GM12872 (cell line): Measurements from ENCODE around the gene LRRC10B.

Experiments used
- TF ChIP-seq, protein P1 (sequence below): IDR thresholded peaks from 3 replicates; pipeline ENCODE4 v1.5.1; 2011; ENCODE audit warnings: low read depth, mild to moderate bottlenecking, low read length, moderate library complexity; ENCODE audit not compliant: insufficient read depth

The LRRC10B gene

DNA sequence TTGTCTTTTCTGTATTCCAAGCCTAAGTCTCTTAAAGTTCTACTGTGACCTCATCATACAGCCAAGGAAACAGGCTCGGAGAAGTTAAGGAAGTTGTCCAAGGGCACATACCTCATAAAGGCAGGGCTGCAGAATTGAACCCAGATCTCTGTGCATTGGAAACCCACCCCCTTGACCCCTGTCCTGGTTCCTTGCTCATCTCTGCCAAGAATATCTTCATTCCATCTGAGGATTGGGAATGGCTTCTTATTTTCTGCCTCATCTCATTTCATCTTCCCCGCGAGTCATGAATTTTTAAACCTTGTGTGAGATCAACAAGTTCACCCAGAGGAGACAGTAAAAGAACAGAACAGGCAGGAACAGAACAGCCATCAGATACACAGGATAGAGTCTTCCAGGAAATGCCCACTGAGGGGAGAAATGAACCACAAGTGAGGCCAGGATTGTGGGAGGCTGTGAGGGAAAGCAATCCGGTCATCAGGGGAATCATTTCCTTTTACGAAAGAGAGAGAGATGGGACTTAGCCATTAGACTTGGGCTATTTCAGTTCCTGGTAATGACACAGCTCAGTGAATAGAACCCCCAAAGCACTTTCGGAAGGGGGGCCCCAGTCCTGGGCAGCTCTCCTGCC, 34.4 kb upstream of the LRRC10B start:
- TF ChIP-seq, protein P1, sequence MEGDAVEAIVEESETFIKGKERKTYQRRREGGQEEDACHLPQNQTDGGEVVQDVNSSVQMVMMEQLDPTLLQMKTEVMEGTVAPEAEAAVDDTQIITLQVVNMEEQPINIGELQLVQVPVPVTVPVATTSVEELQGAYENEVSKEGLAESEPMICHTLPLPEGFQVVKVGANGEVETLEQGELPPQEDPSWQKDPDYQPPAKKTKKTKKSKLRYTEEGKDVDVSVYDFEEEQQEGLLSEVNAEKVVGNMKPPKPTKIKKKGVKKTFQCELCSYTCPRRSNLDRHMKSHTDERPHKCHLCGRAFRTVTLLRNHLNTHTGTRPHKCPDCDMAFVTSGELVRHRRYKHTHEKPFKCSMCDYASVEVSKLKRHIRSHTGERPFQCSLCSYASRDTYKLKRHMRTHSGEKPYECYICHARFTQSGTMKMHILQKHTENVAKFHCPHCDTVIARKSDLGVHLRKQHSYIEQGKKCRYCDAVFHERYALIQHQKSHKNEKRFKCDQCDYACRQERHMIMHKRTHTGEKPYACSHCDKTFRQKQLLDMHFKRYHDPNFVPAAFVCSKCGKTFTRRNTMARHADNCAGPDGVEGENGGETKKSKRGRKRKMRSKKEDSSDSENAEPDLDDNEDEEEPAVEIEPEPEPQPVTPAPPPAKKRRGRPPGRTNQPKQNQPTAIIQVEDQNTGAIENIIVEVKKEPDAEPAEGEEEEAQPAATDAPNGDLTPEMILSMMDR, result no peak

DNA sequence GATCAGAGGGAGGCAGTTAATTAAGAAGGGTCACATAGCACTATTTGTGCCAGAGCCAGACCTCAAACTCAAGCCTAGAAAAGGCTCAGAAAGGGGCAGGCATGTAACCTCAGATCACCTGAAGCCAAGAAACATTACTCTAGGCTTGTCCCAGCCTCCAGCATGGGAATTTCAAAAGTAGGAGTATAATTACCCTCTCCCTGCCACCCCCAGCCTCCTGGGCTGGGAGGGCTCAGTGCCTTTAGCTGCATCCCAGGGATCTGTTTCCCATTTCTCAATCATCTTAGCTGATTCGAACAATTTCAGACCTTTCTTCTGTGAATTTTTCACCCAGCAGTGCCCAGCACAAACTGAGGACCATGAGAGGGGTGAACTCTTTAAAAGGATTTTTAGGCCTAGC, 33.1 kb upstream of the LRRC10B start:
- TF ChIP-seq, protein P1, result no peak

DNA sequence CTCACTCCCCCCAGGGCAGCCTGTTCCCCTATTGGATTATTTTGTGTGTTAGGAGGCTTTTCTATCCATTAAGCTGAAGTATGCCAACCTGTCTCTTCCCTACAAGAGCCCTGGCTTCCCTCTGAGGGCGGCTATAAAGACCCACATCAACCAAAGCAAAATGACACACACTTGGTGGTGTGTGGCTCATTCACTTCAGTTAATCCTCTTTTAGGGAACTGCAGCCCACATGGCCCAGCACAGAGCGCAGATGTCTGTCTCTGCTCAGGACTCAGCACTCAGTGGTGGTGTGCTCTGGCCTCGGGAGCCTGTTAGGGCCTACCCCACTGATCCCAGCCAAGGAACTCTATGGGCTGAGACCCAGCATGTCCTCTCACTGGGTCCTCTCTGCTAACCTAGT, 32.2 kb upstream of the LRRC10B start:
- TF ChIP-seq, protein P1, result no peak

DNA sequence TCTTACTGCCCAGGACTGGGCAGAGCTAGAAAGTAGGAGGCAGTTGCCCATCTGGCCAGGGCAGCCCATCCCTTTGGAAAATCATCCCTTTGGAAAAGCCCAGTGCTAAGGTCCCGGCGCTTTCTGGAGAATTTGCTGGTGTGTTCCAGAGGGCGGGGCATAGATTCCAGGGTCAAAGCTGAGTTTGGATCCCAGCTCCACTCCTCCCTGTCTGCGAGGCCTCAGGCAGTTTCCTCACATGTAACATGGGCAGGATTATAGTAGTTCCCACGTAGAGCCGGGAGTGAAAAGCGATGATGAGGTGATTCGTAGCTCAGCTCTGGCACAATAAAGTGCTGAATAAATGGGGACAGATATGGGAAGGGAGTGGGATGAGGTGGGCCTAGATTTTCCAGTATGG, 31.4 kb upstream of the LRRC10B start:
- TF ChIP-seq, protein P1, result no peak

DNA sequence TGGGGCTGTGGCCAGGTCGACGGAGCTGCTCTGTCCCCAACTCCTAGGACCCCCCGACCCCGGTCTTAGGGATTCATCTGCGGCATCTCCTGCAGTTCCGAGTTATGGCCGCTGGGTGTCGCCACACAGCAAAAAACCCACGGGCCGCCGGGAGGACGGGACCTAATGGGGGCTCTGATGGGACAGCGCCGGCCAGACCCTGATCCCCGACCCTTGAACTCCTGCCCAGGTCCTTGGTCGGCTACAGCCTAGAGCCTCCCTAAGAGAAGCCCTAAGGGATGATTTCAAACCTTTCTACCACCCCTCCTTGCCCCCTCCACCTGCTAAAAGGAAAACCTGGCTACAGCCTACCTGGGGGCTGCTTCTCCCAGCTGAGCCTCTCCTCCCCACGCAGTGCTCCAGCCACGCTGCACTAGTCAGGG, 30.8 kb upstream of the LRRC10B start:
- TF ChIP-seq, protein P1, result peak; percentile 90

DNA sequence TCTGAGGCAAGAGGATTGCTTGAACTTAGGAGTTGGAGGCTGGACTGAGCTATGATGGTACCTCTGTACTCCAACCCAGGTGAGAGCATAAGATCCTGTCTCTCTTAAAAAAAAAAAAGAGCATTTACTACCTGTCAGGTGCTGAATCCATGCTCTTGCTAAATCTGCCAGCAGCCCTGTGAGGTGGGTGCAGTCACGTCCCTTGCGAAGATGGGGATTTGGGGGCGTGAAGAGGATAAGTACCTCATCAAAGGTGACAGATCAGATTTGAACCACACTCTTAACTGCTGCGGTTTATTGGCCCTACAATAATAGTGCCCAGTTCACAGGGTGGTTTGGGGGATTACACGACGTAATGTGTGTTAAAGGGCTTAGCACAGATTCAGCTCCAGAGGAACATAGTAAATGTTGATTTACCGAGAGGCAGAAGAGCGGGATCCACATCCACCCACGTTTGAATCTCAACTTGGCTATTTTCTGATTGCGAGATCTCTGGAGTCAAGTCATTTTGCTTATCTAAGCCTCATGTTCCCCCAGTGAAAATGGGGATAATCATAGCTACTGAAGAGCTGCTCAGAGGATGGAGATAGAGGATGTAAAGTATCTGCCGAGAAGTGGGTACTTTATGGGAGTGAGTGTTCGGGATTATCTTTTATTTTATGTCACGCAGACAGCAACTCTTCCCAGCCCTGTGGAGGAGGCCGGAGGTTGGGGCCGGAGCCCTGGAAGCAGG, 28.1 kb upstream of the LRRC10B start:
- TF ChIP-seq, protein P1, result no peak

DNA sequence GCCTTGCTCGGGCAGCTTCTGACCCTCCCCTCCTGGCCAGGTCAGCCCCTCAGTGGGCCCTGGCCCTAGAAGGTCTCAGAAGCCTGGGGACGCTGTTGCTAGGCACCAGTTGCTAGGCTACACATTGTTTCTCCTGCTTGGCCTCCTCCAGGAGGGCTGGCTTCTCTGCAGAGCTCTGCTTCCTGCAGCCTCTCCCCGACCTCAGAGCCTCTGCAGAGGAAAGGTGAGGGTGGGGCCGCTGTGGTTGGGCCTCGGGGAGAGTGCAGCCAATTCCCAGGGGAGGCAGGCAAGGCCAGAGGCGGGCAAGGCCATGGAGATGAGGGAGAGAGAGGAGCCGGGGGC, 27.6 kb upstream of the LRRC10B start:
- TF ChIP-seq, protein P1, result no peak
